C4-2B (cell line): ENCODE data around the gene FGF10.

Experiments used
- H3K27ac ChIP-seq: fragments of 450-650 bp; 2 replicates; pipeline ENCODE4 v1.5.1; 2017
- ZFX ChIP-seq: fragments of 450-650 bp; IDR thresholded peaks from 2 replicates; pipeline ENCODE4 v1.6.1; 2017
- TF ChIP-seq, protein P1 (sequence below): fragments of 450-650 bp; conservative IDR thresholded peaks from 2 replicates; pipeline ENCODE4 v1.5.1; 2017; ENCODE audit warnings: mild to moderate bottlenecking

Gene FGF10

DNA sequence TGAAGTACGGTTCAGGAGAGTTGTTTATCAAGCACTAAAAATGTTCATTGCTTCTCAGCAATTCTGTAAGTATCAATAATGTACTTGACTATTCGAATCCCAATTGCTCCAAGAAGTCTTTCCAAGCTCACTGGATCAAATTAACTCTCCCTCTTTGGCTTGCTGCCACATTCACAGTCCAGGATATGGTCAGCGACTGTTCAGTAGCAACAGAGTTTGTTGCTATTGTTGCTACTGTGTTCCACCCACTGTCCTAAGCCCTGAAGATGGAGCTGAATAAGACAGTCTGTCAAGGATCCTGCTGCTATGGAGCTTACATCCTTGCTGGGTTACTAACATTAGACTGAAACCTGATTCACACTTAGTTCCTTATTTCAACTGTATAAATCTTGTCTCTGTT is 110.8 kb downstream of the FGF10 start:
- no peak for TF ChIP-seq ZFX
- TF ChIP-seq, protein P1, sequence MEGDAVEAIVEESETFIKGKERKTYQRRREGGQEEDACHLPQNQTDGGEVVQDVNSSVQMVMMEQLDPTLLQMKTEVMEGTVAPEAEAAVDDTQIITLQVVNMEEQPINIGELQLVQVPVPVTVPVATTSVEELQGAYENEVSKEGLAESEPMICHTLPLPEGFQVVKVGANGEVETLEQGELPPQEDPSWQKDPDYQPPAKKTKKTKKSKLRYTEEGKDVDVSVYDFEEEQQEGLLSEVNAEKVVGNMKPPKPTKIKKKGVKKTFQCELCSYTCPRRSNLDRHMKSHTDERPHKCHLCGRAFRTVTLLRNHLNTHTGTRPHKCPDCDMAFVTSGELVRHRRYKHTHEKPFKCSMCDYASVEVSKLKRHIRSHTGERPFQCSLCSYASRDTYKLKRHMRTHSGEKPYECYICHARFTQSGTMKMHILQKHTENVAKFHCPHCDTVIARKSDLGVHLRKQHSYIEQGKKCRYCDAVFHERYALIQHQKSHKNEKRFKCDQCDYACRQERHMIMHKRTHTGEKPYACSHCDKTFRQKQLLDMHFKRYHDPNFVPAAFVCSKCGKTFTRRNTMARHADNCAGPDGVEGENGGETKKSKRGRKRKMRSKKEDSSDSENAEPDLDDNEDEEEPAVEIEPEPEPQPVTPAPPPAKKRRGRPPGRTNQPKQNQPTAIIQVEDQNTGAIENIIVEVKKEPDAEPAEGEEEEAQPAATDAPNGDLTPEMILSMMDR: no peak

DNA sequence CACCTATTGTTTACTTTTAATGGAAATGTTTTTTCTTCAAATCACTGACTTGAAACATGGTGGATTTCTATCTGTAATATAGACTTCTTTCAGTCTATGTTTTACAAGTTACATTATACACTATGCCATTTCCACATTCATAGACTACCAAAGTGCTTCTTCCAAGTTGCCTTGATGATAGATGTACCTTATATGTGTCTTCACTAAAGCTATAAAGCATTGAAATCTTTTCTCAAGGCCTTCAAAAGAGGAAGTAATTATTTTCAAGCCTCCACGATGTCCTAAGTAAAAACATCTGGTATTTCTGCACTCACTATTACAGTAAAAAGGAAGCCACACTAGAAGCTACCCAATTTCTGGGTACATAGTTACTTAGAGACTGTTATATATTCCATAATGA is 113.3 kb downstream of the FGF10 start:
- TF ChIP-seq ZFX: no peak
- H3K27ac ChIP-seq: no peak overlapping the region

More for the DNA sequence above, 110.8 kb downstream of the FGF10 start:
- H3K27ac ChIP-seq: no peak overlapping the region

- TF ChIP-seq, protein P1: no peak
- TF ChIP-seq ZFX: no peak
- H3K27ac ChIP-seq: no peak overlapping the region
These were observed 113.9 kb downstream of the FGF10 start for GRCh38 chr5:44275329-44275728.

- TF ChIP-seq, protein P1: no peak
- TF ChIP-seq ZFX: no peak
- H3K27ac ChIP-seq: no peak overlapping the region
These were observed 121.3 kb downstream of the FGF10 start for GRCh38 chr5:44267909-44268308.

DNA sequence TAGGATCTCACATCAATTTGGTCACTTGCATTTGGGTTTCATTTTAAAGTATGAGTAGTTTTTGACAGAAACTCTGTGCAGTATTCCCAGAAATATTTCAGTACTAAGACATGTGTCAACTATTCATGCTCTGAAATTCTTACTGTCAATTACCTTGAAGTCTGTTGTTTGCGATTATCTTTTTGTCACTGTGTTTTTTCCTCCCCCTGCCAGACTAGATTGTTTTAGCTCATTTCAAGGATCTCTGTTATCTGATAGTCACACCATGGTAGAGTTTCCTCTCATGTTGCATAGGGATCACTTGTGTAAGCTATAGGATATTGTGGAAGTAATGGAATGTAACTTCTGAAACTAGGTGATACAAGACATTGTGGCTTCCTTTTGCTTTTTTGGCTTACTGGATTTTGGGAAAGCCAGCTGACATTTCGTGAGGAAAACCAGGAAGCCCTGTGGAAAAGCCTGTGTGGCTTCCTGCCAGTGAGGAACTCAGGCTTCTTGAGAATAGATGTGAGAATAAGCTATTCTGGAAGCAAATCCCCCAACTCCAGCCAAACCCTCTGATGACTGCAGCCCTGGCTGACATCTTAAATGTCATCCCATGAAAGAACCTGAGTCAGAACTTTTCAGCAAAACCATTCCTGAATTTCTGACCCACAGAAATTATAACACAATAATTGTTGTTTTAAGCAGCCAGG is 122.2 kb downstream of the FGF10 start:
- TF ChIP-seq ZFX: no peak
- TF ChIP-seq, protein P1: no peak

GRCh38 chr5:44265713-44266112 is 123.5 kb downstream of the FGF10 start:
- H3K27ac ChIP-seq: no peak overlapping the region
- TF ChIP-seq ZFX: no peak
- TF ChIP-seq, protein P1: no peak

More for the DNA sequence above, 122.2 kb downstream of the FGF10 start:
- H3K27ac ChIP-seq: no peak overlapping the region

GRCh38 chr5:44260793-44261192 is 128.4 kb downstream of the FGF10 start:
- no peak overlapping the region for H3K27ac ChIP-seq
- no peak for TF ChIP-seq ZFX
- TF ChIP-seq, protein P1: no peak

DNA sequence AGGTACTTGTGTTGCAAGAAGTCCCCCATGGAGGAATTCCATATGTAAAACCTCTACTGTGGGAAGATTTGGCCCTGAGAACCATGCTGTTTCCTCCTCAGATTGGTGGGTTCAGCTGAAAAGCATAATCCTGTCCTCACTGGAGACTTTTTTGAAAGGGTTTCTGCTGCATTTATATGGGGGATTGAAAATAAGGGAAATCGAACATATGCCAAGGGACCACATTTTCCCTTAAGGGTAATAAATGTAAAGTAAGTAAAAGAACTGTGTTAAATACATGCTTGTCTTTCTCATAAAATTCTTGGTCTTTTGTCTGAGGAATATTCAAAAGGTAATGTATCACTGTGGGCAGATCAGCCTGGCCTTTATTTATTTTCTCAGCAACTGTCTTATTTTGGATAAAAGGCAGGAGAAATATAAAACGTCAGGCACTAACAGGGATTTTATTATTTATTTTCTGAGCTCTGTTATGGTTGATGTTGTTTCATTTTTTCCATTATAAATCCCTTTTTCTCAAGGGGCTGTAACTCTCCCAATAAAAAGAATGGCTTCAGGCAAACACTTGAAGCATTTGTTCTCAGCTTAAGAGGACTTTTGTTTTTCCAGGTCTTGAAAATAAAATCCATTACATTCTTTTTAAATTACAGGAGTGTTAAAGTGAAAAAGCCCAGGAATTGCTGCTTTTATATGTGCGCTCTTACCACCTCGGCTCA is 131.4 kb downstream of the FGF10 start:
- H3K27ac ChIP-seq: no peak overlapping the region
- no peak for TF ChIP-seq ZFX
- TF ChIP-seq, protein P1: no peak
